HuH-7.5 (cell line): Measurements from ENCODE around the gene SPPL3.
"Not testable (repeated sequence)": the region's sequence is repeated elsewhere in the genome, so short reads cannot be mapped to it uniquely, and the experiment has no call there.

Experiments
- DNase-seq: peaks from one replicate; pipeline ENCODE4 v3.0.0; 2011; ENCODE audit warnings: low spot score

Gene SPPL3

DNA sequence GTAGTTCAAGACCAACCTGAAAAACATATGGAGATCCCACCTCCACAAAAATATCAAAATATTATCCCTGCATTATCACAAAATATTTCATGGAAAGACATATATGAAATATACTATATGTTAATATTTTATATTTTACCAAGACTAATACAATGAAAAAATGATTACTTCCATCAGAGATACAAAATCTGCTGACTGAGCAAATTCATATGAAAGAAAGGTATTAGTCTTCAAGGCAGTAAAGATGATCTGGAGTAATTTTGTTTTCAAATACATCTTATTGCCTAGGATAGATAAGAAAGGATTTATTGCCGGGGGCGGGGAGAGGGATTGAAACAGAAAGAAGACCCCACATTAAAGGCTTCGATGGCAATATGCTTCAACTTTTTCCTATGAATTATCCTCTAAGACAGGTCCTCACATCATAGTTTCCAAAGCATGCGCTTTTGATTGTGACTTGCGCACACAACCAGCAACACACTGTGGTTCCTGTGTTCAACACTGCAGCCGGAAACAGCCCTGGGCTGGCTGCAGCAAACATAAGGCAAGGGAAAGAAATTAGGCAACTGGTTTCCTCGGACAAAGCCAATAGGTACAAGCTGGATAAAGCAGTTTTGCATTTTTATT is 83.2 kb downstream of the SPPL3 start:
- no peak for DNase-seq

DNA sequence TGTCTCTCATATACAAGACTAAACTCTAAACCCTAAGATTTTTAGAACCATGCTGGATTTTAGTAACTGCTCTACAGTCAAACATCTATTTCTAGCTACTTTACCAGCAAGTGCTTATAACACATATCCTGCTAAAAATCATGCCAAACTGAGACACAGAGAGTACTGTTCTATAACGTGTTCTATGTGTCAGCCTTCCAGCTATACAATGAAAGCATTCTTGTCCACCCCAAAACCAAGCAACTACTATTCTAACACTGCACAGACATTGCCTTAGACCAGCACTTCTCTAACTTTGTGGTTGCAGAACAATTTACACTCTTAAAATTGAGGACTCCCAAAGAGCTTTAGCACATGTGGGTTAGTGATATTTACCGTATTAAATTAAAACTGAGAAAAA is 85.7 kb downstream of the SPPL3 start:
- DNase-seq = no peak

DNA sequence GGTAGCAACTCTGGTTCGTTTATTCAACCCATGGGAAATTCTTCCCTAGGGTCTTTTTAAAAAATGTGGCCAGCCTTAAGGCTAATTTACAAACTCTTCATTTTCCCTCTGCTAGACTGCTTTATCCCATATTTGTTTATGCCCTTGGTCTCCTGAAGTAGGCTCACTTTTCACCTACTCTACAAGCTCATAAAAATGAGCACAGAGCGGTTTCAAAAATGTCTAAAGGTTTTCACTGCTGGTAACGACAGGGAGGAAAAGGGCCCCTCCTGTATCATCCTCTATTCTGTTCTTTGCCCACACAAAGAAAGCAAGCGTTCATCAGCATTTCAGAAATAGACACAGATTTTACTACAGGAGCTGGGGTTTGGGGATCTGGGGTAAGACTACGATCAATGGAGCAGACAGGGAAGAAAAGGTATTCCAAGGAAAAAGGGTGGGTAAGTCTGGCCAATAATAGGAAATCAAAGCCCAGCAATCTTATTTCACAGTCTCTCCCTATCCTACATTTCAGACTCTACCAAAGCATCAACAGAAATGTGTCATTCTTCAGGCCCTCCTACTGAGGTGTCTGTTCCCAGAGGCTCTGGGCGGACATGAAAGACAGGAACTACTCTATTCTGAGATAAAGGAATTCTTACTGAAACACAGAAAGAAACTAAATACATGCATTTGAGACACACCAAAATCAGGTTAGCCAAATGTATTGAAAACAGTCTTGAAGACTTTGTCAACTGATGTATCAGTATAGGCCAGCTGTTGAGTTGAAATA is 86.4 kb downstream of the SPPL3 start:
- no peak for DNase-seq

DNA sequence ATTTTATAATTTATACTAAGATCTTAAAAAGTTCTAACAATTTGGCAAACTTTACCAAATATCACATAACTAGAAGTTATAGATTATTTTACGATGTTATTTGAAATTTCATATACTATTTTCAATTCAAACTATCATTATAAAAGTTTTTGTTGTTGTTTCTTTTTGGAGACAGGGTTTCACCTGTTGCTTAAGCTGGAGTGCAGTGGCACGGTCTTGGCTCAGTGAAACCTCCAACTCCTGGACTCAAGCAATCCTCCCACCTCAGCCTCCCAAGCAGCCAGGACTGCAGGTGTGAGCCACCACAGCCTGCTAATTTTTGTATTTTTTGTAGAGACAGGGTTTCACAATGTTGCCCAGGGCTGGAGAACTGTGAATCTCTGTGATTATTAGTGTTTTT is 87.8 kb downstream of the SPPL3 start:
- no peak for DNase-seq

DNA sequence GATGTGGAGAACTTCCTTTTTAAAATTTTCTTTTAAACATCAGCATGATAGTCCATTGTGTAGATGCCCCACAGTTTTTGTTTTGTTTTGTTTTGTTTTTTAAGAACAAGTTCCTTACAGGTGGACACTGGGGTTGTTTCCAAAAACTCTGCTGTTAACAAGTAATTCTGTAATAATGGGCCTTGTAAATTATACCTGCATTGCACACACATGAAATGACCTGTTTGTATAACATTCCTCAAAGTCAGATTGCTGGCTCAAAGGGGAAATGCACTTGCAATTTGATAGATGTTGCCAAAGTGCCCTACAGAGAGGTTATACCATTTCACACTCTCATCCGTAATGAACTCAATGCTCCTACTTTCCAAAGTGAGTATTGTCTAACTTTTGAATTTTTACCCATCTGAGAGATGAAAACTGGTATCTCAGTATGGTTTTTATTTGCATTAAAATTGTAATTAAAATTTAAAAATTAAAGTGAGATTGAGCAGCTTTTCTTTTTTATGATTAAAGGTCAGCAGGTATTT is 89.2 kb downstream of the SPPL3 start:
- DNase-seq = no peak

DNA sequence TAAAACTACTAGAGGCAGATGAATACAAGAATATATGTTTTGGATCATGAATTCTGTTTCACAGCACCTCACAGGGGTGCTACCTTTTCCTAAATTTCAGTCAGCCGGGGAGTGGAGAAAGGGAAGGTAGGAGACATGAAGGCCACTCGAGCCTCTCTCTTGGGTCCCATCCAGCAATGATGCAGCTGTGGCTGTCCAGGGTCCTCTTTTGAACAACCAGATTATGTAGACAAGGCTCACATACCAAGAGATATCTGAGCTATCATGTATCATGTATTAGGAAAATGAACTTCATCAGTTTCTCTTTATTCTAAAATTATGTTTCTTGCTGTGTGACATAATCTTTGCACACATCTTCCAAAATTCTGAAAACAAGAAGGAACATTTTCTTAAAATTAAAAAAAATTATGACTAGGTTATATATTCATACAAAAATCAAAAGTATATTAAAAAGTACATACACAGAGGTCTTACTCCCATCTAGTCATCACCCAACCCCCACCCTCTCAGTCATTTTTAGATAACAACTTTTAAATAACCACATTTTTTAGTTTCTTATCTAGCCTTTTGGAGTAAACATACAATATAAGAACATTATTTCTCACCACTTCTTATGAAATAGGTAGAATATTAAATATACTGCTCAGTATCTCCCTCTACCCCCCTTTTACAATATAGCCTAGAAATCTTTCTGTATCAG is 89.8 kb downstream of the SPPL3 start:
- no peak for DNase-seq

DNA sequence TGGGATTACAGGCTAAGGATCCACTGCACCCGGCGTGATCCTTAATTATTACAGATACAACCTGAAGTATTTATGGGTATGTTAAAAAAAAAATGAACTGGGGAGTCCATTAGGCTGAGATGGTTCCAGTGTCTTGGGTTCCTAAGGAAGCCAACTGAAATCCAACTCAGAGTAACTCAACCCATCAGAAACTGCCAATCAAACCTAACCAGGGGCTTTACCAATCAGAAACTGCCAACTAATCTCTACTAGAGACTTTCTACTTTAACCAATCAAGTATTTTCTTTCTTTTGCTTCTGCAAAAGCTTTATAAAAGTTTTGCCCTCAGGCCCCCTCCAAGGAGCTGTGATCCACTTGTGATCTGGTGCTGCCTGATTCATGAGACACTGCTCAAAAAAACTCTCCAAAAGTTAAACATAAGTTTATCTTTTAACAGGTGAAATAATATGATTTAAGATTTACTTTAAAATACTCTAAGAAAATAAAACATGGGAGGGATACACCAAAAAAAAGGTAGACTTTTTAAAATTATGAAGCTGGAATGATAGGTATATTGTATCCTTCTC is 90.5 kb downstream of the SPPL3 start:
- DNase-seq = no peak

DNA sequence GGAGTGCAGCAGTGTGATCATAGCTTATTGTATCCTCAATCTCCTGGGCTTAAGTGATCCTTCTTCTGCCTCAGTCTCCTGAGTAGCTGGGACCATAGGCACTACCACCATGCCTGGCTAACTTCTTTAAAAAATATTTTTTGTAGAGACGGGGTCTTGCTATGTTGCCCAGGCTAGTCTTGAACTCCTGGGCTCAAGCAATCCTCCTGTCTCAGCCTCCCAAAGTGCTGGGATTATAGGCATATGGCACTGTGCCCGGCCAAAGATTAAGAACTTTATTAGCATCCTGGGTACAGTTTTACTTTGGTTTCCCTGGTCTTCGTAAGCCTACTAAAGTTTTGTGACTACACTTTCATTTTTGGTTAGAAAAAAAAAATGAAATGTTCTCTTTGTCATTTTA is 94.1 kb downstream of the SPPL3 start:
- DNase-seq = no peak

DNA sequence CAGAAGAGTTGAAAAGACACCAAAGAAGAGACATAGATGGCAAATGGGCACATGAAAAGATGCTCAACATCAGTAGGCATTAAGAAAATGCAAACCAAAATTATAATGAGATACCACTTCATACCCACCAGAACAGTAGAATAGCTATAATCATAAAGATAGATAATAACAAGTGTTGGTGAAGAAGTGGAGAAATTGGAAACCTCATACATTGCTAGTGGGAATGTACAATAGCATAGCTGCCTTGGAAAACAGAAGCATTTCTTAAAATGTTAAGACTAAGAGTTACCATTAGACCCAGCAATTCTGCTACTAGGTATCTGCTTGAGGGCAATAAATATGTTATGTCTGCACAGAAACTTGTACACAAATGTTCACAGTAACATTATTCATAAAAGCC is 99.7 kb downstream of the SPPL3 start:
- DNase-seq = no peak

DNA sequence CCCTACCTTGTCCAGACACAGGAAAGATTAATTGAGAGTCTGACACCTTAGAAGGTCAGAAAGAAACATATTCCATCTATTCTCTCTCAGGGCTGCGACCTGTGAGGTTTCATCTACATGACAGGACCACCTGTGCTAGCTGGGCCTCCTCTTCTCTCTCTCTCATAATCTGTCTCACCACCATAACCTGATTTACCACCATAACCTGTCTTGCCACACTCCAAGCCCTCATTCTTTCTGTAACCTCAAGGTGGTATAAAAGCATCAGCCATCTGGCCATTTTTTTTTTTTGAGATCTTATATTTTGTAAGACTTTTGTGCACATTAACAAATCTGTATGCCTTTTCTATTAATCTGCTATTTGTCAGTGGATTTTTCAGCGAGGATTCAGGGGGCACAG is 103.0 kb downstream of the SPPL3 start:
- DNase-seq = no peak

DNA sequence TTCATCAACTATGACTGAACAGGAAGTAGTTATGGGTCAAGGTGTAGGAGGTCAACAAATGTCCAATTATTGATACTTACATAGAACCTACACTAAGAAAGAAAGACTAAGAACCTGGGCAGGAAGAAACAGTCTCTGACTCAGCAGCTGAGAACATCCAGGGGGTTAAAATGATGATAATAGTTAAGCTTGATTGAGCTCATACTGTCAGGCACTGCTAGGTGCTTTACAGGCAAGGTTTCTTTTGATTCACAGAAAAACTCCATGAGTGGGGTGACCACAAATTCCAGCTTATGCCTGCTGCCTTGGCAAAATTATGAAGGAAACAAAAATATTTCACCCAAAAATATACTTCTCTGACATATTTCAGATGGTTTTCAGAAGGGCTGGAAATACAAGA is 103.5 kb downstream of the SPPL3 start:
- DNase-seq = no peak

DNA sequence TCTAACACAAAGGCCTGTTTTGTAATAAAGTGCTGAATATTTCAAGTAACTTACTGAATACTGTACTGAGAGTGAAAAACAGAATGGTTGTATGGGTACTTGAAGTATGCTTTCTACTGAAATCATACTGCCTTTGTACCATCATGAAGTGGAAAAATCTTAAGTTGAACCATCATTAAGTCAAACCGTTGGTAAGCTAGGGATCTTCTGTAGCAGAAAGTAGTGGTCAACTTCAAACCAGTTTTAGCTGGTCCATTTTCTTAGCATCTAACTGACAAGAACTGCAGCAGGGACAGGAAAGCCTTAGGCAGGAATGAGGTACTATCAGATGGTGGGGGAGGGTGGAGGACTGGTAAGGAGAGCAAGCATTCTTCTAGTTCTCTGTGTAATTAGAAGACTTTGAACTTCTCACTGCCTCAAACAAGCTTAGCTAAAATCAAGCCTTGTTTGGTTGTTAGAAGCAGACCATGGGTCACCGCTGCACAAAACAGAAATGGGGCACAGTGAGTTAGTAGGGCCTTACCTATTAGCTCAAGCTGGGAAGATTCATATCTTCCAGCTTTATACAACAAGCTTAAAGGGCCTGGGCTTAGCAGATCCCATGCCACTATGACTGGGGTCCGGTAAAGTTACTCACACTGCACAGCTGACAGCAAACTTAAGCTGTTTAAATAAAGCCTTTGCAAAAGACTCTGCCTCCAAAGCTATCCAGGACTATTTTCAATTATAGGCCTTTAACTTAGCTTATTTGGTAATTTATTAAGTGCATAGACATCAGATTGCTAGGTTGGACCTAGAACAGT is 104.7 kb downstream of the SPPL3 start:
- no peak for DNase-seq

DNA sequence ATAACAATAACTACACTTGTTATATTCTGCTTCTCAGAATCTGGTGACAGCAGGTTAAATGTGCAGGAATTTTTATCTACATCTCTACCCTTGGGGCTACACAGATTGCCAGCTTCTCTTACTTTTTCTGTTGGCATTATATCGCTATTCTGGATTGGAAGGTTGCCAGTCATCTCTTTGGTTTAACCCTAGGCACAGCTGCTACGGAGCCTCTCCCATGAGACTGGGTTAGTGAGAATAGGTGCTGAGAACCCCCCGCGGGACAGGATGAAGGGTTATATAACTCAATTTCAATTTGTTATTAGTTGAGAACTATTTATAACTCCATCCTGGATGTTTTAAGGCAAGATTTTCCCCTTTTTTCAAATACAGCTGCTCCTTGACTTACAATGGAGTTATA is 105.5 kb downstream of the SPPL3 start:
- DNase-seq = no peak

DNA sequence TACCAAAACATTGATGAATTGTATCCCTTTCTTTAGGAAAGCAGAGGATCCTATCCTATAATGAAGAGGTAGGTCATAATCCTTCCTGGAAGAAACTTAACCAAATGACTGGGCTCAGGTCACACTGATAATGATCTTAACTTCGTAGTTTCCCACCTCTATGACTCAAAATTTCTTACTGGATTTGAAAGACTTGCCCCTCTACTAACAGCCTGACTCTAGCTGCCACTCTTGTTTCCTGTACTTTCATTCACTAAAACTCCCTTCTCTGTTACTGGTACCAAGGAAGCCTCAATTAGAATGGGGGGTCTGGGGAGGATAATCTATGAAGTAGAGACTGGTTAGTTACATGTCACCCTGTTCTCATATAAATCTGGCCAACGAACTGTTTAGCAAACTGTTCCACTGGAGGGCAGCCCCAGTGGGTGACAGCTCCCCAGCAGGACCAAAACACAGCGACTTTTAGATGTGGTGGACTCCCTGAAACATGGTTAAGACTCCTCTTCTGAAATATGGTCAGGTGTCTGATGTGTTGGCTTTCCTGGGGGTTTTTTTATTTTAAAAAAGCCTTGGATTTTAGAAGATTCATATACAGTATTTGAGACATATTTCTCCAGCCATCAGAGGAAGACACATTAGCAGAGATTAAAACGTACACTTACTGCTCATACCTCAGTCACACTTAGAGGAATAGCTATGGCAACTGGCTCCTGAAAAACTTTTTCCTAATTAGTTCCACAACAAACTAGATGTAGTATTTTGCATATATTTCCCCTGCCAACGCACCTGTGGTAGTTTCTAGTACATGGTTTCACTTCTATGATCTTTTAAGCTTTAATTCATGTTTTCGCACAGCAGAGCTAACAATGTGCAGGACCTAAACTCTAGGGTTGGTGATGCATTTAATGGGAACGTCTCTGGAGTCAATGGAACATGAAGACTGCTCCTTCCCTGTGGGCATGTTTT is 106.2 kb downstream of the SPPL3 start:
- no peak for DNase-seq

DNA sequence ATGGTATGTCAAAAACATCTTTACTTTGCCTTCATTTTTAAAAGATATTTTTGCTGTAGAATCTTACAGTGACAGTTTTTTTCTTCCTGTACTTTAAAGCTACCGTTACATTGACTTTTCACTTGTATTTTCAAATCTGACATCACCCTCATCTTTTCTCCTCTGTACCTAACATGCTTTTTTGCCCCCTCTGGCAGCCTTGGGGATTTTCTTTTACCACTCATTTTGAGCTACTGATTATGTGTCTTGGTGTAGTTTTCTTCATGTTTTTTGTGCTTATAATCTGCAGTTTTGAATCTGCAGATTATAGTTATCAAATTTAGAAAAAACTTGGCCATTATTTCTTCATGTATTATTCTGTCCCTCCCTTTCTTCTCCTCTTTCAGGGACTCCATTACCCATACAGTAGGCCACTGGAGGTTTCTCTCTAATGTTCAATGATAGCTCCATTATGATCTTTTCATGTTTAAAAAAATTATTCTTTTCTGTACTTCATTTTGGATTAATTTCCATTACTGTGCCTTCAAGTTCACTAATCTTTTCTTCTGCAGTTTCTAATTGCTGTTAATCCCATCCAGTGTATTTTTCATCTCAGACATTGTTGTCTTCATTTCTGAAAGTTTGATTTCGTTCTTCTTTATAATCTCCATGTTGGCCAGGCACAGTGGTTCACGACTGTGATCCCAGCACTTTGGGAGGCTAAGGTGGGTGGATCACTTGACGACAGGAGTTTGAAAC is 108.5 kb downstream of the SPPL3 start:
- no peak for DNase-seq

DNA sequence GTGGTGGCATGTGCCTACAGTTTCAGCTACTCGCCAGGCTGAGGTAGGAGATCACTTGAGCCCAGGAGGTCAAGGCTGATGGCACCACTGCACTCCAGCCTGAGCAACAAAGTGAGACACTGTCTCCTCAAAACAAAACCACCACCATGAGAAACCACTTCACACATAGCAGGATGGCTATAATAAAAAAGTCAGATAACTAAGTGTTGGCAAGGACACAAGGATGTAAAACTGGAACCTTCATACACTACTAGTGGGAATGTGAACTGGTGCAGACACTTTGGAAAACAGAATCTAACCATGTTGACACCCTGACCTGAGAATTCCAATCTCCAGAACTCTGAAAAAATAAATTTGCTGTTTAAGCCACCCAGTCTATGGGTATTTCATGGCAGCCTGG is 110.8 kb downstream of the SPPL3 start:
- DNase-seq = no peak

DNA sequence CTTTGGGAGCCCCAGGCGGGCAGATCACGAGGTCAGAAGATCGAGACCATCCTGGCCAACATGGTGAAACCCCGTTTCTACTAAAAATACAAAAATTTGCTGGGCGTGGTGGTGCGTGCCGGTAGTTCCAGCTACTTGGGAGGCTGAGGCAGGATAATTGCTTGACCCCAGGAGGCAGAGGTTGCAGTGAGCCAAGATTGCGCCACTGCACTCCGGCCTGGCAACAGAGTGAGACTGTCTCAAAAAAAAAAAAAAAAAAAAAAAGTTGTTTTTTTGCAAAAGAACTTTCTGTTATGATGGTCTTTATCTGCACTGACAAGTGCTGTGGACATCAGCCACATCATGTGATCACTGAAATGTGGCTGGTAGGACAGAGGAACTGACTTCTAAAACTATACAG is 111.7 kb downstream of the SPPL3 start:
- not testable (repeated sequence) for DNase-seq

DNA sequence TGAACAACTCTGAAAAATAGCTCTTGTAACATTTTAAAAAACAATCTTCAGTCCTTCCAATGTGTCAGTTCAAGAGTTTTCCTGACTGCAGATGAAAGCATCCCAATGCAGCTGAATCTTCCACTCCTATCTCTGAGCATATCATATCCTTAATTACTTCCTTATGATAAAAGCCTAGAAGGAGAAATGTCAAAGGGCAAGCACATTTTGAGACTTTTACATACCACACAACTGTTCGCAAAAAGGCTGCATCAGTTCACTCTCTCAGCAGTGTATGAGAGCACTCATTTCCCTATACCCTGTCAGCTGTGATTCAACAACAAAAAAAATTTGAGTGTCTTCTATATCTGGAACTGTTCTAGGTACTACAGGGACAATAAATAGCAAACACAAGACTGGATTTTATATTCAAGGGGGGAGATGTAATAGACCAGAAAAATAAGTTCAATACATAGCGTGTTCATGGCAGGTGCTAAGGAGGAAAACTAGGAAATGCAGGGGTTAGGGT is 112.4 kb downstream of the SPPL3 start:
- DNase-seq = no peak

DNA sequence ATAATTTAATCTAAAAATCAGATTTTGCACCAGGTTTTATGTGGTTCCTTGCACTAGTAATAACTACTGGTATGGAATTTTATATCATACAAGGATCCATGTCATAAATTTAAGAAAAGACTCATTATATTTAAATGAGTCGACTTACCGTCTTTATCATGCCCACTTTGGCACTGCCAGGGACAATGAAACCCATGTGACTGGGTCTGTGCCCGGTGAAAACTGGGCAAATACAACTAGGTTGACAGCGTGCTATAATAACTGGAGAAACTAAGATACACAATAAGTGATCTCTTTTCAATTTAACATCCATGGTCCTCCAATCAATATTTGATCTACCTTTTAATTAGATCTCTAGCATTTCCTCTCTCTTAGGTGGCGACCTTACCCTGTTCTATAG is 114.0 kb downstream of the SPPL3 start:
- no peak for DNase-seq

DNA sequence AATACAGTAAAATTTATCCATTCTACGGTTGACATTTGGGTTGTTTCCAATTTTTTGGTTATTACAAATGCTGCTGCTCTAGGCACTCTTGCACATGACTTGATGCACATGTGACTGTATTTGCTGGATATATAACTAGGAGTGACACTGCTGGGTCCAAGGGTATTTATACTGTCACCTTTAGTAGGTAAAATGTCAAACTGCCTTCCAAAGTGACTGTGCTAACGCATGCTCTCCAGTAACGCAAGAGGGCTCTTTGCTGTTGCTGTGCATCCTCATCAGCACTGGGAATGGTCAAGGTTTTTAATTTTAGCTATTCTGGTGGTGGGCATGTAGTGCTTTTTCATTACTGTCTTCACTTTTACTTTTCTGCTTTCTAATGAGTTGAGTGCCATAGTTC is 116.3 kb downstream of the SPPL3 start:
- DNase-seq = no peak
